GM23338 (cell line): Measurements from ENCODE around the gene CTXN1. TPM values are rescaled to one million over a fixed set of nuclear protein-coding genes. Genes with fewer than 3 reads are reported as not detected.
A peak's percentile ranks its signal among the peaks of the same experiment; 100 is the strongest.

ENCODE experiments used
- ATAC-seq: fragments of 200-7000 bp; cut with Tn5 transposase; 3 replicates; pipeline ENCODE4 v1.9.1; 2020
- DNase-seq: peaks from one replicate; pipeline ENCODE4 v3.0.0-alpha.2; 2015; ENCODE audit warnings: low spot score
- H2AFZ ChIP-seq: fragments of 200-600 bp; sonication (generic); 2 replicates; pipeline ENCODE4 v1.8.0; 2016; ENCODE audit warnings: antibody characterized with exemption, mild to moderate bottlenecking, moderate library complexity
- H3F3A ChIP-seq: fragments of 200-600 bp; sonication (generic); replicated peaks from 2 replicates; pipeline ENCODE4 v1.8.0; 2017; ENCODE audit warnings: antibody characterized with exemption, mixed run types, low read depth
- H3K27ac ChIP-seq: fragments of 200-600 bp; sonication (generic); 2 replicates; pipeline ENCODE4 v1.6.1; 2016; ENCODE audit warnings: low read depth
- H3K27me3 ChIP-seq: fragments of 200-600 bp; sonication (generic); 2 replicates; pipeline ENCODE4 v1.8.0; 2016; ENCODE audit warnings: mild to moderate bottlenecking, mixed run types, moderate library complexity; ENCODE audit not compliant: insufficient read depth
- H3K36me3 ChIP-seq: fragments of 200-600 bp; sonication (generic); 2 replicates; pipeline ENCODE4 v1.8.0; 2016; ENCODE audit warnings: mild to moderate bottlenecking; ENCODE audit not compliant: insufficient read depth
- H3K4me1 ChIP-seq: fragments of 200-600 bp; sonication (generic); 2 replicates; pipeline ENCODE4 v1.8.0; 2016; ENCODE audit warnings: mild to moderate bottlenecking, moderate library complexity; ENCODE audit not compliant: insufficient read depth
- H3K4me2 ChIP-seq: fragments of 200-600 bp; sonication (generic); 2 replicates; pipeline ENCODE4 v1.7.1; 2017; ENCODE audit warnings: mixed run types
- H3K4me3 ChIP-seq: fragments of 200-600 bp; sonication (generic); 2 replicates; pipeline ENCODE4 v1.6.1; 2016; ENCODE audit warnings: mixed run types
- H3K79me2 ChIP-seq: fragments of 200-600 bp; sonication (generic); replicated peaks from 2 replicates; pipeline ENCODE4 v1.8.0; 2017; ENCODE audit warnings: mild to moderate bottlenecking; ENCODE audit not compliant: insufficient read depth
- H3K9me2 ChIP-seq: fragments of 200-600 bp; sonication (generic); 2 replicates; pipeline ENCODE4 v1.8.0; 2017; ENCODE audit not compliant: insufficient read depth
- H4K20me1 ChIP-seq: fragments of 200-600 bp; sonication (generic); replicated peaks from 2 replicates; pipeline ENCODE4 v1.8.0; 2017; ENCODE audit warnings: mild to moderate bottlenecking; ENCODE audit not compliant: insufficient read depth
- H3K27ac Mint-ChIP-seq: 2 replicates; pipeline ENCODE4 v1.8.0; 2020; ENCODE audit warnings: inconsistent platforms, mild to moderate bottlenecking, moderate library complexity, mixed read lengths
- H3K27me3 Mint-ChIP-seq: 3 replicates; pipeline ENCODE4 v1.8.0; 2022; ENCODE audit warnings: low read depth, mild to moderate bottlenecking, moderate library complexity, mixed read lengths, inconsistent platforms; ENCODE audit not compliant: insufficient read depth, poor library complexity
- H3K36me3 Mint-ChIP-seq: 3 replicates; pipeline ENCODE4 v1.8.0; 2021; ENCODE audit warnings: low read depth, mild to moderate bottlenecking, inconsistent platforms, moderate library complexity, mixed read lengths
- H3K4me1 Mint-ChIP-seq: 3 replicates; pipeline ENCODE4 v1.8.0; 2020; ENCODE audit warnings: mild to moderate bottlenecking, inconsistent platforms, mixed read lengths
- H3K4me3 Mint-ChIP-seq: 3 replicates; pipeline ENCODE4 v1.8.0; 2021; ENCODE audit warnings: moderate library complexity, mild to moderate bottlenecking, inconsistent platforms, mixed read lengths
- H3K9me3 Mint-ChIP-seq: 3 replicates; pipeline ENCODE4 v1.8.0; 2020; ENCODE audit warnings: moderate library complexity, mild to moderate bottlenecking, inconsistent platforms, mixed read lengths
- POLR2AphosphoS5 ChIP-seq: IDR thresholded peaks from 2 replicates; pipeline ENCODE4 v1.6.1; 2016; ENCODE audit warnings: antibody characterized with exemption, low read depth
- REST ChIP-seq: IDR thresholded peaks from one replicate; pipeline ENCODE4 v1.6.1; 2018; ENCODE audit warnings: antibody characterized with exemption; ENCODE audit not compliant: unreplicated experiment
- long read RNA-seq: library from polyadenylated mRNA; unstranded; transcript quantifications from one replicate; pipeline ENCODE4 v2.0.0, GENCODE V29; 2020; ENCODE audit not compliant: unreplicated experiment
- polyA plus RNA-seq: library from polyadenylated mRNA; unstranded; fragments of >200 nt; fragmentation: Nextera tagmentation; extraction: Ambion mirVana; gene quantifications from 2 replicates; pipeline ENCODE4 v1.2.1, GENCODE V29; 2016
- total RNA-seq: library from RNA; depleted of rRNA; stranded (reverse); fragments of >200 nt; shearing (Covaris generic); gene quantifications from 2 replicates; pipeline ENCODE4 v1.2.3, GENCODE V29; 2014; rRNA removed
- TF ChIP-seq, protein P1 (sequence below): fragments of 250-450 bp; sonication (Bioruptor Pico); IDR thresholded peaks from 2 replicates; pipeline ENCODE4 v1.5.0; 2020; ENCODE audit warnings: mild to moderate bottlenecking, moderate library complexity

CTXN1 gene
- 52.4 and 53.1 TPM in 2 replicates for total RNA-seq
- 22.3 and 22.5 TPM in 2 replicates for polyA plus RNA-seq
- long read RNA-seq, result 0 reads

- peaks cover 33% of the 10 kb centered on the region for H3K36me3 Mint-ChIP-seq
- Histone ChIP-seq H3K27ac (no peak within 1 kb of the TSS), H2AFZ (no peak within 1 kb of the TSS), H4K20me1 (peaks cover 14% of the 10 kb centered on the region; the same call in 1 of the 2 replicates), H3K27me3 (no peaks in the 10 kb centered on the region), H3K4me1 (peaks cover 4% of the 10 kb centered on the region; the same call in 1 of the 2 replicates), H3K9me2 (no peaks in the 10 kb centered on the region), H3K4me2 (peak within 1 kb of the TSS; percentile 90), H3K79me2 (no peaks in the 10 kb centered on the region), H3K4me3 (peak within 1 kb of the TSS; percentile 61), H3K36me3 (no peaks in the 10 kb centered on the region; the same call in 1 of the 2 replicates), H3F3A (peaks cover 31% of the 10 kb centered on the region)
- H3K9me3 Mint-ChIP-seq, result no peaks in the 10 kb centered on the region
- H3K4me3 Mint-ChIP-seq, result peak within 1 kb of the TSS; percentile 87
- TF ChIP-seq REST, result no peak
- TF ChIP-seq POLR2AphosphoS5, result peak; percentile 35; the same call in 1 of the 2 replicates
- TF ChIP-seq, protein P1, sequence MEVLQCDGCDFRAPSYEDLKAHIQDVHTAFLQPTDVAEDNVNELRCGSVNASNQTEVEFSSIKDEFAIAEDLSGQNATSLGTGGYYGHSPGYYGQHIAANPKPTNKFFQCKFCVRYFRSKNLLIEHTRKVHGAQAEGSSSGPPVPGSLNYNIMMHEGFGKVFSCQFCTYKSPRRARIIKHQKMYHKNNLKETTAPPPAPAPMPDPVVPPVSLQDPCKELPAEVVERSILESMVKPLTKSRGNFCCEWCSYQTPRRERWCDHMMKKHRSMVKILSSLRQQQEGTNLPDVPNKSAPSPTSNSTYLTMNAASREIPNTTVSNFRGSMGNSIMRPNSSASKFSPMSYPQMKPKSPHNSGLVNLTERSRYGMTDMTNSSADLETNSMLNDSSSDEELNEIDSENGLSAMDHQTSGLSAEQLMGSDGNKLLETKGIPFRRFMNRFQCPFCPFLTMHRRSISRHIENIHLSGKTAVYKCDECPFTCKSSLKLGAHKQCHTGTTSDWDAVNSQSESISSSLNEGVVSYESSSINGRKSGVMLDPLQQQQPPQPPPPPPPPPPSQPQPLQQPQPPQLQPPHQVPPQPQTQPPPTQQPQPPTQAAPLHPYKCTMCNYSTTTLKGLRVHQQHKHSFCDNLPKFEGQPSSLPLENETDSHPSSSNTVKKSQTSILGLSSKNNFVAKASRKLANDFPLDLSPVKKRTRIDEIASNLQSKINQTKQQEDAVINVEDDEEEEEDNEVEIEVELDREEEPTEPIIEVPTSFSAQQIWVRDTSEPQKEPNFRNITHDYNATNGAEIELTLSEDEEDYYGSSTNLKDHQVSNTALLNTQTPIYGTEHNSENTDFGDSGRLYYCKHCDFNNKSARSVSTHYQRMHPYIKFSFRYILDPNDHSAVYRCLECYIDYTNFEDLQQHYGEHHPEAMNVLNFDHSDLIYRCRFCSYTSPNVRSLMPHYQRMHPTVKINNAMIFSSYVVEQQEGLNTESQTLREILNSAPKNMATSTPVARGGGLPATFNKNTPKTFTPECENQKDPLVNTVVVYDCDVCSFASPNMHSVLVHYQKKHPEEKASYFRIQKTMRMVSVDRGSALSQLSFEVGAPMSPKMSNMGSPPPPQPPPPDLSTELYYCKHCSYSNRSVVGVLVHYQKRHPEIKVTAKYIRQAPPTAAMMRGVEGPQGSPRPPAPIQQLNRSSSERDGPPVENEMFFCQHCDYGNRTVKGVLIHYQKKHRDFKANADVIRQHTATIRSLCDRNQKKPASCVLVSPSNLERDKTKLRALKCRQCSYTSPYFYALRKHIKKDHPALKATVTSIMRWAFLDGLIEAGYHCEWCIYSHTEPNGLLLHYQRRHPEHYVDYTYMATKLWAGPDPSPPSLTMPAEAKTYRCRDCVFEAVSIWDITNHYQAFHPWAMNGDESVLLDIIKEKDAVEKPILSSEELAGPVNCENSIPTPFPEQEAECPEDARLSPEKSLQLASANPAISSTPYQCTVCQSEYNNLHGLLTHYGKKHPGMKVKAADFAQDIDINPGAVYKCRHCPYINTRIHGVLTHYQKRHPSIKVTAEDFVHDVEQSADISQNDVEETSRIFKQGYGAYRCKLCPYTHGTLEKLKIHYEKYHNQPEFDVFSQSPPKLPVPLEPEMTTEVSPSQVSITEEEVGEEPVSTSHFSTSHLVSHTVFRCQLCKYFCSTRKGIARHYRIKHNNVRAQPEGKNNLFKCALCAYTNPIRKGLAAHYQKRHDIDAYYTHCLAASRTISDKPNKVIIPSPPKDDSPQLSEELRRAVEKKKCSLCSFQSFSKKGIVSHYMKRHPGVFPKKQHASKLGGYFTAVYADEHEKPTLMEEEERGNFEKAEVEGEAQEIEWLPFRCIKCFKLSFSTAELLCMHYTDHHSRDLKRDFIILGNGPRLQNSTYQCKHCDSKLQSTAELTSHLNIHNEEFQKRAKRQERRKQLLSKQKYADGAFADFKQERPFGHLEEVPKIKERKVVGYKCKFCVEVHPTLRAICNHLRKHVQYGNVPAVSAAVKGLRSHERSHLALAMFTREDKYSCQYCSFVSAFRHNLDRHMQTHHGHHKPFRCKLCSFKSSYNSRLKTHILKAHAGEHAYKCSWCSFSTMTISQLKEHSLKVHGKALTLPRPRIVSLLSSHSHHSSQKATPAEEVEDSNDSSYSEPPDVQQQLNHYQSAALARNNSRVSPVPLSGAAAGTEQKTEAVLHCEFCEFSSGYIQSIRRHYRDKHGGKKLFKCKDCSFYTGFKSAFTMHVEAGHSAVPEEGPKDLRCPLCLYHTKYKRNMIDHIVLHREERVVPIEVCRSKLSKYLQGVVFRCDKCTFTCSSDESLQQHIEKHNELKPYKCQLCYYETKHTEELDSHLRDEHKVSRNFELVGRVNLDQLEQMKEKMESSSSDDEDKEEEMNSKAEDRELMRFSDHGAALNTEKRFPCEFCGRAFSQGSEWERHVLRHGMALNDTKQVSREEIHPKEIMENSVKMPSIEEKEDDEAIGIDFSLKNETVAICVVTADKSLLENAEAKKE, result no peak
- DNase-seq (peak; percentile 71), ATAC-seq (peak; percentile 8)
- H3K27me3 Mint-ChIP-seq, result peaks cover 21% of the 10 kb centered on the region
- peak within 1 kb of the TSS; percentile 56 for H3K27ac Mint-ChIP-seq
- peaks cover 4% of the 10 kb centered on the region for H3K4me1 Mint-ChIP-seq
These were observed at the start of gene CTXN1 for GRCh38 chr19:7926021-7926726. Gene CTXN1 (minus strand): TSS chr19:7926135. CDS start chr19:7925538, 597 bp downstream.
